GM18499 (cell line): ENCODE measurements around the gene IL6R.
"Not testable (repeated sequence)": the region's sequence is repeated elsewhere in the genome, so short reads cannot be mapped to it uniquely, and the experiment has no call there.

ENCODE experiments used
- ATAC-seq: cut with Tn5 transposase; IDR thresholded peaks from one replicate; pipeline ENCODE4 v1.9.1; 2021; ENCODE audit warnings: moderate number of reproducible peaks; ENCODE audit not compliant: insufficient read depth, unreplicated experiment

The IL6R gene

GRCh38 chr1:154405747-154406571 lies 816 bp downstream of the IL6R start:
- no peak for ATAC-seq

- ATAC-seq, result no peak
Observed at GRCh38 chr1:154406572-154406879, 1.4 kb downstream of the IL6R start.

- ATAC-seq, result no peak
Observed at GRCh38 chr1:154406886-154407197, 1.7 kb downstream of the IL6R start.

- ATAC-seq, result no peak
Observed at GRCh38 chr1:154407198-154408091, 2.3 kb downstream of the IL6R start.

GRCh38 chr1:154408174-154408777 lies 3.1 kb downstream of the IL6R start:
- no peak for ATAC-seq

- no peak for ATAC-seq
Observed at GRCh38 chr1:154410185-154410827, 5.2 kb downstream of the IL6R start.

- ATAC-seq, result no peak
Observed at GRCh38 chr1:154411525-154411924, 6.4 kb downstream of the IL6R start.

- no peak for ATAC-seq
Observed at GRCh38 chr1:154413177-154413783, 8.1 kb downstream of the IL6R start.

- no peak for ATAC-seq
Observed at GRCh38 chr1:154414606-154415005, 9.5 kb downstream of the IL6R start.

GRCh38 chr1:154416471-154417337 lies 11.6 kb downstream of the IL6R start:
- ATAC-seq, result no peak

GRCh38 chr1:154417338-154417608 lies 12.1 kb downstream of the IL6R start:
- no peak for ATAC-seq

- ATAC-seq, result no peak
Observed at GRCh38 chr1:154418062-154418921, 13.1 kb downstream of the IL6R start.

GRCh38 chr1:154418923-154419619 lies 13.9 kb downstream of the IL6R start:
- ATAC-seq, result no peak

- ATAC-seq, result no peak
Observed at GRCh38 chr1:154419620-154420571, 14.8 kb downstream of the IL6R start.

- no peak for ATAC-seq
Observed at GRCh38 chr1:154420961-154421924, 16.1 kb downstream of the IL6R start.

GRCh38 chr1:154422049-154422448 lies 16.9 kb downstream of the IL6R start:
- ATAC-seq, result not testable (repeated sequence)
